Measurements from ENCODE around the gene PLXNA3. TPM values are rescaled to one million over a fixed set of nuclear protein-coding genes. Genes with fewer than 3 reads are reported as not detected.

PLXNA3 gene
- total and polyA plus RNA-seq, 2 experiments from 2014 or later, result 13.7 to 23.3 TPM

GRCh38 chrX:154512879-154513553, 54.9 kb downstream of the PLXNA3 start:
- H3K4me3 ChIP-seq, result no peak overlapping the region
- DNase-seq (ENCODE audit: low read depth in 1 of 2, low spot score in 1 of 2), result no peak
- H3K27me3 ChIP-seq, result no peaks in the 10 kb centered on the region
- peaks cover 25% of the 10 kb centered on the region for H3K4me1 ChIP-seq (ENCODE audit: low read depth)
- H3K36me3 ChIP-seq, result no peaks in the 10 kb centered on the region
- peak overlapping the region; percentile 75 for H3K27ac ChIP-seq
- no peaks in the 10 kb centered on the region for H3K9me3 ChIP-seq (ENCODE audit: low read depth)
- no peak for TF ChIP-seq CTCF (IDR thresholded peaks at IDR 0.05; ENCODE audit: low read depth, low read length)

- peaks cover 32% of the 10 kb centered on the region for H3K4me1 ChIP-seq (ENCODE audit: low read depth)
- DNase-seq (ENCODE audit: low read depth in 1 of 2, low spot score in 1 of 2), result no peak
- H3K27me3 ChIP-seq, result no peaks in the 10 kb centered on the region
- H3K4me3 ChIP-seq, result no peak overlapping the region
- TF ChIP-seq CTCF (IDR thresholded peaks at IDR 0.05; ENCODE audit: low read depth, low read length), result no peak
- no peaks in the 10 kb centered on the region for H3K9me3 ChIP-seq (ENCODE audit: low read depth)
- no peaks in the 10 kb centered on the region for H3K36me3 ChIP-seq
- H3K27ac ChIP-seq, result no peak overlapping the region
Observed at GRCh38 chrX:154513716-154514115, 55.6 kb downstream of the PLXNA3 start.

- Histone ChIP-seq H3K27ac (peak overlapping the region; percentile 100), H3K9me3 (ENCODE audit: low read depth) (no peaks in the 10 kb centered on the region), H3K4me1 (ENCODE audit: low read depth) (peaks cover 32% of the 10 kb centered on the region), H3K4me3 (peak overlapping the region; percentile 54), H3K36me3 (no peaks in the 10 kb centered on the region), H3K27me3 (no peaks in the 10 kb centered on the region)
- no peak for TF ChIP-seq CTCF (IDR thresholded peaks at IDR 0.05; ENCODE audit: low read depth, low read length)
- DNase-seq (ENCODE audit: low read depth in 1 of 2, low spot score in 1 of 2), result peak in 1 of 2 donors; percentile 19
Observed at GRCh38 chrX:154515090-154515965, 57.2 kb downstream of the PLXNA3 start.

GRCh38 chrX:154515966-154516655, 58.0 kb downstream of the PLXNA3 start, which contains the start of gene FAM3A:
Gene FAM3A (minus strand): TSS chrX:154516232. CDS start chrX:154515772, 460 bp downstream.
- DNase-seq (ENCODE audit: low read depth in 1 of 2, low spot score in 1 of 2), result peak; percentile 88 to 94
- H3K27ac ChIP-seq, result peak within 1 kb of the TSS; percentile 100

More at GRCh38 chrX:154515966-154516655, 58.0 kb downstream of the PLXNA3 start, which contains the start of gene FAM3A:
- Histone ChIP-seq H3K4me1 (ENCODE audit: low read depth) (peaks cover 25% of the 10 kb centered on the region), H3K36me3 (no peaks in the 10 kb centered on the region), H3K27me3 (no peaks in the 10 kb centered on the region), H3K4me3 (peak within 1 kb of the TSS; percentile 54), H3K9me3 (ENCODE audit: low read depth) (no peaks in the 10 kb centered on the region)
- no peak for TF ChIP-seq CTCF (IDR thresholded peaks at IDR 0.05; ENCODE audit: low read depth, low read length)
